Liver (tissue), 2 donors: ENCODE data around the gene DDX56.

Experiments used
- FOXA1 ChIP-seq: IDR thresholded peaks from 2 replicates; pipeline ENCODE4 v1.6.1; 2016; ENCODE audit warnings: antibody characterized with exemption
- TF ChIP-seq, protein P1 (sequence below): fragments of 150-350 bp; IDR thresholded peaks from 2 replicates; pipeline ENCODE4 v1.5.1; 2017; ENCODE audit warnings: improper control_type of control experiment, low read depth, low read length; ENCODE audit not compliant: missing input control
- donor health status: healthy.

DNA sequence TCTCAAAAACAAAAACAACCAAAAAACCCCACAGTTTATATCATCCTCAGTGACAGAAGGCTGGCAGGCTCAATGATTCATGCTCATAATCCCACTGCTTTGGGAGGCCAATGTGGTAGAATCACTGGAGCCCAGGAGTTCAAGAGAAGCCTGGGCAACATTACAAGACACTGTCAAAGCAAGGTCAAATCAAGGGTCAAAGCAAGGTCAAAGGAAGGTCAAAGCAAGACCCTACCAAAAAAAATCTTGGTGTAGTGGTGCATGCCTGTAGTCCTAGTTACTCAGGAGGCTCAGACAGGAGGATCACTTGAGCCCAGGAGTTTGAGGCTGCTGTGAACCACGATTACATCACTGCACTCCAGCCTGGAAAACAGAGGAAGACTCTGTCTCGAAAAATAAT is 18.4 kb downstream of the DDX56 start:
- TF ChIP-seq, protein P1, sequence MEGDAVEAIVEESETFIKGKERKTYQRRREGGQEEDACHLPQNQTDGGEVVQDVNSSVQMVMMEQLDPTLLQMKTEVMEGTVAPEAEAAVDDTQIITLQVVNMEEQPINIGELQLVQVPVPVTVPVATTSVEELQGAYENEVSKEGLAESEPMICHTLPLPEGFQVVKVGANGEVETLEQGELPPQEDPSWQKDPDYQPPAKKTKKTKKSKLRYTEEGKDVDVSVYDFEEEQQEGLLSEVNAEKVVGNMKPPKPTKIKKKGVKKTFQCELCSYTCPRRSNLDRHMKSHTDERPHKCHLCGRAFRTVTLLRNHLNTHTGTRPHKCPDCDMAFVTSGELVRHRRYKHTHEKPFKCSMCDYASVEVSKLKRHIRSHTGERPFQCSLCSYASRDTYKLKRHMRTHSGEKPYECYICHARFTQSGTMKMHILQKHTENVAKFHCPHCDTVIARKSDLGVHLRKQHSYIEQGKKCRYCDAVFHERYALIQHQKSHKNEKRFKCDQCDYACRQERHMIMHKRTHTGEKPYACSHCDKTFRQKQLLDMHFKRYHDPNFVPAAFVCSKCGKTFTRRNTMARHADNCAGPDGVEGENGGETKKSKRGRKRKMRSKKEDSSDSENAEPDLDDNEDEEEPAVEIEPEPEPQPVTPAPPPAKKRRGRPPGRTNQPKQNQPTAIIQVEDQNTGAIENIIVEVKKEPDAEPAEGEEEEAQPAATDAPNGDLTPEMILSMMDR: no peak
- TF ChIP-seq FOXA1: no peak
